Measurements from ENCODE around the gene KCND3. TPM values are rescaled to one million over a fixed set of nuclear protein-coding genes. Genes with fewer than 3 reads are reported as not detected.

Gene KCND3
- total RNA-seq, 1 experiment from 2014 or later = 0.15 TPM

DNA sequence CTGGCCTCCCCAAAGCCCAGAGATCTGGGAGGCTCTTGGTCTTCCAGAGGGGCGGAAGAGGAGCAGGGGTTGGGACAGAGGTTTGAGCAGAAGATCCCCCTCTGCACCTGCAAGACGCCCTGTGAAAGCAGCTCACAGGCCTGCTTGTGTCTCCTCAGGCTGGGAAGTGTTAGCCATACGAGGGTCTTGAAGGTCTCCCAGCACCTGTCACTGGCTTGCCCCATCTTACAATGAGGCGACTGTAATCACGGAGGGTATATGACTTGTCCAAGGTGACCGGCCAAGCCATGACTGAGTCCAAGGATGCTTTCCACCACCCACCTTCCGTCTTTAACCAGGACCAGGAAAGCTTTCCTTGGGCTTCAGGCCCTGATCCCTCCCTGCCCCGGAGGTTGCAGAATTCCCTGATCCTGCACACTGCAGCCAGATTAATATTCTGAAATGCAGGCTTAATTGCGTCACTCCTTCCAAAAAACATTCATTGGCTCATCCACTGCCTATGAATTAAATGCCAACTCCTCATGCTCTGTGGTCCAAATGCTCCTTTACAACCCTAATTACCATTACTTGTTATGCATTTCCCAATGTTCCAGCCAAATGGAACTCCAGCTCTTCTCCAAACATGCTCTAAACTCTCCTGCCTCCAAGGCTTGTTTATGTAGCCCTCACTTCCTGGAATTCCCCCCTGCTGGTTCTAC is 169.8 kb downstream of the KCND3 start:
- no peak overlapping the region for H4K5ac ChIP-seq (ENCODE audit: insufficient read length, low read depth, low read length)
- H3K79me1 ChIP-seq (ENCODE audit: insufficient read depth, low read depth, low read length, poor library complexity, severe bottlenecking) = no peaks in the 10 kb centered on the region

More for the DNA sequence above, 169.8 kb downstream of the KCND3 start:
- no peak for DNase-seq
- no peak overlapping the region for H3K27ac ChIP-seq (ENCODE audit: insufficient read length, low read depth, low read length)
- H3K4me1 ChIP-seq (ENCODE audit: insufficient read depth, low read length) = no peaks in the 10 kb centered on the region
- no peak overlapping the region for H3T11ph ChIP-seq (ENCODE audit: low read length)
- Mint-ChIP-seq H3K9me3 (peaks cover 3 to 4% of the 10 kb centered on the region in 2 experiments), H3K4me1 (no peaks in the 10 kb centered on the region; a peak in 1 of 4 replicates), H3K27ac (no peak overlapping the region), H3K27me3 (ENCODE audit: low read depth) (peaks cover 7% of the 10 kb centered on the region), H3K4me3 (no peak overlapping the region), H3K36me3 (ENCODE audit: insufficient read depth in 1 of 3, low read depth in 3 of 3) (no peaks in the 10 kb centered on the region)
- H3K23ac ChIP-seq (ENCODE audit: insufficient read length, low read depth, low read length) = no peak overlapping the region
- H2BK5ac ChIP-seq (ENCODE audit: insufficient read length, low read length) = no peak overlapping the region
- H3K18ac ChIP-seq (ENCODE audit: insufficient read length, low read depth, low read length) = no peak overlapping the region
- H3K23me2 ChIP-seq (ENCODE audit: insufficient read length, low read depth, low read length, poor library complexity, severe bottlenecking) = no peaks in the 10 kb centered on the region
- no peaks in the 10 kb centered on the region for H3K9me3 ChIP-seq (ENCODE audit: control insufficient read depth, low read depth, low read length)
- H2BK12ac ChIP-seq (ENCODE audit: insufficient read length, low read depth, low read length) = no peak overlapping the region
- H3K27me3 ChIP-seq (ENCODE audit: insufficient read depth, low read length) = no peaks in the 10 kb centered on the region
- WGBS (ENCODE audit: extremely low coverage, insufficient read length, low lambda C conversion rate) = no CpG with 5 or more reads among the region's 9 CpGs
- H3K4ac ChIP-seq (ENCODE audit: low read depth, low read length) = no peak overlapping the region
- H2BK120ac ChIP-seq (ENCODE audit: low read depth, low read length, poor library complexity, severe bottlenecking) = no peak overlapping the region
- H4K8ac ChIP-seq (replicated peaks; ENCODE audit: insufficient read length, low read depth, low read length) = no peak overlapping the region
- no peaks in the 10 kb centered on the region for H4K20me1 ChIP-seq (ENCODE audit: control insufficient read depth, insufficient read depth, insufficient read length)
- H3K9ac ChIP-seq (ENCODE audit: extremely low read depth, insufficient read length, low read length) = no peak overlapping the region
- TF ChIP-seq, protein P1, sequence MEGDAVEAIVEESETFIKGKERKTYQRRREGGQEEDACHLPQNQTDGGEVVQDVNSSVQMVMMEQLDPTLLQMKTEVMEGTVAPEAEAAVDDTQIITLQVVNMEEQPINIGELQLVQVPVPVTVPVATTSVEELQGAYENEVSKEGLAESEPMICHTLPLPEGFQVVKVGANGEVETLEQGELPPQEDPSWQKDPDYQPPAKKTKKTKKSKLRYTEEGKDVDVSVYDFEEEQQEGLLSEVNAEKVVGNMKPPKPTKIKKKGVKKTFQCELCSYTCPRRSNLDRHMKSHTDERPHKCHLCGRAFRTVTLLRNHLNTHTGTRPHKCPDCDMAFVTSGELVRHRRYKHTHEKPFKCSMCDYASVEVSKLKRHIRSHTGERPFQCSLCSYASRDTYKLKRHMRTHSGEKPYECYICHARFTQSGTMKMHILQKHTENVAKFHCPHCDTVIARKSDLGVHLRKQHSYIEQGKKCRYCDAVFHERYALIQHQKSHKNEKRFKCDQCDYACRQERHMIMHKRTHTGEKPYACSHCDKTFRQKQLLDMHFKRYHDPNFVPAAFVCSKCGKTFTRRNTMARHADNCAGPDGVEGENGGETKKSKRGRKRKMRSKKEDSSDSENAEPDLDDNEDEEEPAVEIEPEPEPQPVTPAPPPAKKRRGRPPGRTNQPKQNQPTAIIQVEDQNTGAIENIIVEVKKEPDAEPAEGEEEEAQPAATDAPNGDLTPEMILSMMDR (conservative IDR thresholded peaks at IDR 0.05) = no peak
- no peaks in the 10 kb centered on the region for H3K79me2 ChIP-seq (ENCODE audit: insufficient read depth, low read length)
- H2BK20ac ChIP-seq (ENCODE audit: low read depth, low read length, poor library complexity, severe bottlenecking) = no peak overlapping the region
- H2BK15ac ChIP-seq (ENCODE audit: low read depth, low read length) = no peak overlapping the region
- no peak overlapping the region for H2AFZ ChIP-seq (ENCODE audit: low read length)
- H4K91ac ChIP-seq (ENCODE audit: insufficient read length, low read depth, low read length) = no peak overlapping the region
- H3K56ac ChIP-seq (ENCODE audit: insufficient read length, low read depth, low read length) = no peak overlapping the region
- no peak overlapping the region for H3K4me2 ChIP-seq (ENCODE audit: insufficient read depth, insufficient read length, low read length)
- H3K14ac ChIP-seq (ENCODE audit: insufficient read depth, low read length) = no peak overlapping the region
- H2AK5ac ChIP-seq (ENCODE audit: insufficient read length, low read length) = no peak overlapping the region

Data from H9 (cell line).